Measurements from ENCODE around the gene PTMA.

The PTMA gene

DNA sequence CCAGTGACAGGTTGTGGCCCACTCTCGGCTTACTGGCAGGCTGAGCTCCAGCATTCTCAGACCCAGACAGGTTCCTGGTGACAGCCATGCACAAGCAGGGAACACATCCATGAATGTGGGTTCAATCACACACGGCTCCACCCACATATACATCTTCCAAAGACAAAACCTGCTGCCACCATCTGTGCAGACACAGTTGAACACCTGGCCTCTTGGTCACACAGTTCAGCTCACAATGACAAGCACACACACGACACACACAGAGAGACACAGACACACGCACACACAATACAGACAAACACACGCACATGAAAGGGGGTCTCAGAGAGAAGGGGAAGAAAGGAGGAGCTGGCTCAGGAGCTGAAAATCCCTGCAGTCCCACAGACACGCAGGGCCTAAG is 32.1 kb upstream of the PTMA start:
- no peak for DNase-seq

DNA sequence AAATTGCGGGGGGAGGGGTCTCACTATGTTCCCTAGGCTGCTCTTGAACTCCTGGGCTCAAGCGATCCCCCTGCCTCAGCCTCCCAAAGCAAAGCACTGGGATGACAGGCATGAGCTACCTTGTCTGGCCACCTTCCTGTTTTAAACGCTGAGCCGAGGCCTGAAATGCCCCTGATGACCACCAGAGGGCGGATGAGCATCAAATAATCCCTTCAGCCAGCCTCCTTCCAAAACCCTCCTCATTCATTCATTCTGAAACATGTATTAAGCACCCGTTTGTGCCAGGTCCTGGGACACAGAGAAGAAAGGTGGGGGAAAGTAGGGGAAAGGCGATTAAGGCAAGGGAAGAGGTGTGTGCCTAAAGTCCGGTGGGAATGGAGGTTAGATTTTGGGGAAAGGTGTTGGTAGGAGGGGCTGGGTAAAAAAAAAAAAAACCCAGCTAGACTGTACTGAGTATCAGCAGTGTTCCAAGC is 30.7 kb upstream of the PTMA start:
- peak; percentile 57 to 85 (median 72) for DNase-seq

DNA sequence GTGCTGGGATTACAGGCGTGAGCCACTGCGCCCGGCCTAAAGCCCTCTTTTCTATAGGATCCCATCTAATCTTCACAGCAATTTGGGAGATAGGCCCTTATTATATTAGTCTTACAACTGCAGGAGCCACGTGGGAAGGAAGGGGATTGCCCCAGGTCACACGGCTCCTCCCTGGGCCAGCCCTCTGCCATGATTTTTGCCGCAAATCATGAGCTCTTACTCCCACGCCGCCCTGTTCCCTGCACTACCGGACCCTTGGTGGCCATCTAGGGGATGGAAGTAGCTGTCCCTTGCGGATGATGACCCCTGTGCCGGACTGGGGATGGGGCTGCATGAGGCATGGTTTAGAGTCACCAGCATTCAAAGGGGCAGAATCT is 28.4 kb upstream of the PTMA start:
- DNase-seq: no peak

DNA sequence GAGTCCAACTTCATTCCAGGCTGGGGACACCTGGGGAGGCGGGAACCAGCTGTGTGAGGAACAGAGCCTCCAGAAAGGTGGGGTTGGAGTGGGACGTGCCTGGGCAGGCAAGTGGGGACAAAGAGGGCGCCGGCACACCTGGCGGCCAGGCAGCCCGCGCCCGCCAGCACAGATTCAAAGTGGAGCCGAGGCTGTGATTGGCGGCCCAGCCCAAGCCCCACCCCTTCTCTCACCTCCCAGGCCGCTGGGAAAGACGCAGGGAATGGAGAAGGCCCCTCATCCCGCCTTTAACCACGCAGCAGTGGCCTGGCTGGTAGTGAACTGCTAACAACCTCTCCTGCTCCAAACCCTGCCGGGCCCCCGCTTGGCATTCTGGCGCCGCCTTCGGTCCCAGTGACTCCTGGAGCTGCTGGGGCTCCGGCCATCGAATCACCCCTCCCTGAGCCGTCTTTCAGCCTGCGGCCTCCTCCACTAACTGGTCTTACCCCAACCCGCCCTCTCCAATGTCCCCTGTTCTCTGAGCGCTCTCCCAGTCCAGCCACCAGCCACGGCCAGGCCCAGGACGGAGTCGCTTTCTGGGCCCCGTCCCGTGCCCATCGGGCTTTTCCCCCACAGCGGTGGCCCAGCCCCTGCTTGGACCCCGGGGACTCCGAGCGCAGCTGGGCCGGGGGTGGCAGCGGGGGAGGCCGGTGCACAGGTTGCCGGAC is 27.9 kb upstream of the PTMA start:
- no peak for DNase-seq

DNA sequence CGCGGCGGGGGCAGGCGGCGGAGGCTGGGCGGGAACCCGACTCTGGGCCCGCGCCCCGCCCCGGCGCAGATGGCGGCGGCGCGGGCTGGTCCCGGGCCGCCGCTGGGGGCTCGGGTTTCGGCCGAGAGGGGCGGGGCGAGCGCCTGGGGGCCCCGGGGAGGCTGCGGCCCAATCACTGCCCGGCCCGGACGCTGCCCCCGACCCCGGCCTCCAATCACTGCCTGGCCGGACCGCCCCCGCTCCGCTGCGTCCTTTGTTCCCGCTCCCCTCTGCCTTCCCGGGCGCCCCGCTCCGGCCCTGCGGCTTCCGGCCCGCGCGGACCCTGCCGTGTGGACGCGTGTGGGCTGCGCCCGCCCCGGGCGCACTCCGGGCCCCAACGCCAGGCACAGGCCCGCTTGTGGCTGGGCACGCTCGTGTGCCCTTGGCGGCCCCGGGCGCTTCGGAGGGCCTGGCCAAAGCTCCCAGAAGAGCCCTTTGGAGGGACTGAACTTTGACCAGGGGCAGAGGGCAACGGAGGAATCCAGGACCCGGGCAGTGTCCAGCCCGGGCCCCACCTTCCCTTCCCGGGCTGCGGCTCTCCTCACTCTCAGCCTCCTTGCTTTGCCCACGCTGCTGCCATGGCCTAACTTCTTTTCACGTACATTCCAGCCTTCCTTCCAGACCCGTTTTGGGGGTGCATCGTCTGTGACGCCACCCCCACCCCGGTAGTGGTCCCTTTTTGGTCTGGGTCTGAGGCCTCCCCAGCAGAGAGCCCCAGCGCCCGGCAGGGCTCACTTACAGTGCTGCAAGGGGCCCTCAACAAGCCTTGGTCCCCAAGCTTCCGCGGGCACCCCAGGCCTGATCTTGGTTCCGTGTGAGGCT is 27.1 kb upstream of the PTMA start:
- DNase-seq: no peak

DNA sequence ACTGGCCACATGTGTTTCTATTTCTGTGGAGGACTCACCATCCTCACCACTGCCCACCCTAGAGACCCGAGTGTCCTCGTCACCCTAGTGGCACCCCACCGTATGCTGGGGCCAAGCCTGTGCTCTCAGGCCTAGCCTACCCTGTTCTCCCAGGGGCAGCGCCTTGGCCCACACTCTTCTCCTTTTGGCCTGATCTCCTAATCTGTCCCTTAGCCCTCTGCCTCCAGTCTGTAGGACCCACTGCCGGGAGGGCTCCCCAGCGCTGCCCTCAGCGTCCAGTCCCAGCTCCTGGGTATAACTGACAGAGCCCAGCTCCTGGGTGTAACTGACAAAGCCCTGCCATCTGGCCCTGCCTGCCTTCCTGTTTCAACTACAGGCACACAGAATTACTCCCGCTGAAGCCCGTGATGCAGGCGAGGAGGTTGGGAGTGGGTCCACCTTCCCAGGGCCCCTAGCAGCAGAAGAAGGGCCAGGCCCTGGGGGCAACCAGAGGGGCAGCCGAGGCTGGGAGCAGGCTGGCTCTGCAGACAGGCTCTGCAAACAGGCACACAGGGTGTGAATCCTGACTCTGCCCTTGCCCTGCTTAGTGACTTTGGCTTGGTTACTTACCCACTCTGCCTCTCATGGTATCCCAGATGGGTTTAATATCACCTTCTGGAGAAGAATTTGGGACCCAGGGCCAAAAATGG is 25.6 kb upstream of the PTMA start:
- no peak for DNase-seq

DNA sequence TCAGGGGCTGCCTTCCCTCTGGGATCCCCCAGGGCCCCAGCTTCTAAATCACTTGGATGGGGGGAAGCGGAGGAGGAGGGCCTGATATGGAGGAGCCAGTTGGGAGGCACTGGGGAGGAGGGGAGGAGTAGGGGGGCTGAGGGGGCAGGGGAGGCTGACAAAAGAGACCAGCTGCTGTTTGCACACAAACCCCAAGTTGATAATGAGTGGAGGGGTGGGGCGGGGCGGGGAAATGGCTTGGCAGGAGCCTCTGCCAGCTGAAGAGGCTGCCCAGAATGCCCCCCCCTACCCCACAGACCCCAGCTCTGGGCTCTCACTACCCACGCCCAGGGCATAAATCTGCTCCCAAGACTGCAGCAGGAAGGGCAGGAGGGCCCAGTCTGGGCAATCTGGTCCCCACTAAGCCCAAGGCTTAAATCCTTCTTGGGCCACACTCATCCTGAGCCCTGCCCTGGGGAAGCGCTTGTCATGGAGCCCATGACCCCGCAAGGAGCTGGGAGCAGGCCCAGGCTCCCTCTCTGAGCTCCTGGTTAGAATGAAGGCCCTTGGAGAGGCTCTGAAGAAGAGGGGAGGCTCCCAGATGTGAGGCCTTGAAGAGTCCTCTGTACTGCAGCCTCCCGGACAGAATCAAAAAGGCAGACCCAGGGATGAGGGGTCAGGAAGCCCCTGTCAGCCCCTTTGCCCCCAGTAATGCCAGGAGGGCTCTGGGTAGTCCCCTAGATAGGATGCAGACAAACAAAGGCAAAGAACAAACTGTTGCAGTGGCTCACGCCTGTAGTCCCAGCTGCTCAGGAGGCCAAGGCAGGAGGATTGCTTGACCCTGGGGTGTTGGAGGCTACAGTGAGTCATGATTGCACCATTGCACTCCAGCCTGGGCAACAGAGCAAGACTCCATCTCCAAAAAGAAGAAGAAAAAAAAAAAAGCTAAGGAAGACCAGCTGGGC is 24.8 kb upstream of the PTMA start:
- no peak for DNase-seq

DNA sequence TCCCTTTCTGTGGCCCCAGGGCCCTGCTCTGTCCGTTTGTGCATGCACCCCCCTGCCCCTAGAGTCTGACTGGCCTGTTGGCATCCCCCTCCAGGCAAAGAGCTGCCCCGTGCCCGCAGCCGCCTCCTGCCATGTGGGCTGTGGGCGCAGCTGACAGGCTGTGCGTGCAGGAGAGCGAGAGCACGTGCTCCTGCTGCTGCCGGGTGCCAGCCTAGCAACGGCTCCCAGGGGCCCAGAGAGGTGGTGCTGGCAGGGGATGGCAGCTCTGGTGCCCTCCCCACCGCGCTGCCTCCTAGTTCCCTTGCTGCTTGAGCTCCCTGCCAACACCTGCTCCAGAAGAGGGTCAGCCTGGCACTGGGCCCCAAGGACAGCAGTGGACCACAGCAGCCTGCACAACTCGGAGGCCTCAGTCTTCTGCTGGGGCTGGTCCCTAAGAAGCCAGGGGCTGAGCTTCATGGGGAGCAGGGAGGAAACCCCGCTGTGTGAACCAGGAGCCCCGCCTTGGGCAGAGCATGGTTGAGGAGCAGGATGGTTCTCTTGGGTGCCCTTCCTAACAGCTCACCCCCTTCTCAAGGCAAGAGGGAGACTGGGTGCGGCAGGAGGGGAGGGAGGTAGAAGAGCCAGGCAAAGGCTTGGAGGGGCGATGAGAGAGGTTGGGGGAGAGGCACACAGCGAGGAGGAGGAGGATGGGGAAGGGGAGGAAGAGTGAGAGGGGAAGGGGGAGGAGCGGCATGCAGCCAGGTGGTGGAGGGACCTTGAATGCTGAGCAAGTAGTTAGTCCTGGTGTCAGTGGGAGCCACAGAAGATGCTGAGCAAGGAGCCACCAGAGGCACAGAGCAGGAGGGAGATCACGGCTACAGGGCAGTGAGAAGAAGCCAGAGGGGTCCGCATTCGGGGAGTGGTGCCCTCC is 23.8 kb upstream of the PTMA start:
- DNase-seq: no peak

DNA sequence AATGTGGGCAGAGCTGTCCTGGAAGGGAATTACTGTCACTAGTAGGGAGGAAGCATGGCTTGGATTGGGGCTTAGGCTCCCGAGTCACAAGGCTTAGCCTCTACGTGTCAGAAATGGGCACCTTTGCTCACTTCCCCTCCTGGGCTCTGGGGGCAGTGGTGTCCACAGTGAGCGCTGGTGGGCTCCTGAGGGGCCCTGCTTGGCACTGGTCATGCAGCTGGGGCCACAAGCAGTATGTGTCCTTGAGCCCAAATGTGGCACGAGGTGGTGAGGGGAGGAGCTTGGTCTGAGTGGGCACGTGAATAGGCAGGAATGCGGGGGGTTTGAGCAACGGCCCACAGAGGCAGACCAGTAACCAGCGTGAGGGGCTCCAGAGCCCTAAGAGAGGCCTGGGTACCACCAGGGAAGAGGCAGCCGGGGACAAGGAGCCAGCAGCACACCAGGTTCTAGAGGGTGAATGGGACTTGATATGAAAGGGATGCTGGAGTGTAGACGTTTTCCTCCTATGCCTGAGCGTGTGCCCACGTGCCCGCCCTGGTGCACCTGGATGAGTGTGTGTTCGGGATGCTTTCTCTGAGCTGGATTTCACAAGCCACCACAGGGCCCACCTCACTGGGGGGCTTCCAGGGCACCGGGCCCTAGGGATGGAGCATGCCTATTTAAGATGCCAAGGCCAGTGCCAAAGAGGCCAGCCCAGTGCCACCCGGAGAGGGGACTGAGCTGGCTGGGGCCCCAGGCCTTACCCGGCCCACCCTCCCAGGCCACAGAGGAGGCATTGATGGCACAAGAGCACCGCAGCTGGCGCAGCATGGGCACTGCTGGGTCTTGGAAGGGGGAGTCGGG is 22.8 kb upstream of the PTMA start:
- DNase-seq: no peak

DNA sequence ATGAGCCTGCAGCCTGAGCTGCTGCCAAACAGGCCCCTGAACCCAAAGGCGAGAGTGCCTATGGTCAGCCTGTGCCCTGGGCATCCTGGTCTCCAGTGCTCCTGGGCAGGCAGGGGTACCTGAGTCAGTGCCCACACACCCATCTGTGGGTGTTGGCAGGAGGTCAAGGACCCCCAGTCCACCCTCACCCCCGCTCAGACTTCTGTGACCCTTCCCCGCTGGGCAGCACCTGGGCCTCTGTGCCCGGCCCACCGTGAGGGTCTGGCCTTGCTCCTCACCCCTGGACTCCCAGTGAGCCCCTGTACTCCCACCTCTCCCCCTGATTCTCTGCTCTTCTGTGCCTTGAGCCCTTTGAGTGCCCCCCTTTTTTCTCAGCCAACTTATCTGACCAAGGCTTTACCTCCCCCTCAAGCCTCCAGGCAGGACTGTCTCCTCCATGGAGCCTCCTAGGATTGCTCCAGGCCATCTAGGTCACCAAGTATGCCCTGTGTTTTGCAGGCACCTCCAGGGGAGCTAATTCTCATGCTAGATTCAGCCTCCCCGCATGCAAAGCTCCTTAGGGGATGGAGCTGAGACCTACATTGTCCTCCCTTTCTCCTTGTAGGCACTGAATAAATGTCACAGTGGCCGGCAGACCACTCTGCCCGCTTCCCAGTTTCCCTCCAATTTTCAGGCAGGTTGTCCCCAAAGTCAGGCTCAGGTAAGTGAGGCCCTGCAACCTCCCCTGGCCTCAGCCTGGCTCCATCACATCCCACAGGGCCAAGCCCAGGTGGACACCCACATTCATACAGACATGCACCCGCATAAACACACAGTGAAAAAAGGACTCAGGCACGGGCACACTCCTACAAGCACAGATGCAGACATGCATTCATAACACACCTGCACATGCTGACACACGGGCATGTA is 21.9 kb upstream of the PTMA start:
- no peak for DNase-seq

DNA sequence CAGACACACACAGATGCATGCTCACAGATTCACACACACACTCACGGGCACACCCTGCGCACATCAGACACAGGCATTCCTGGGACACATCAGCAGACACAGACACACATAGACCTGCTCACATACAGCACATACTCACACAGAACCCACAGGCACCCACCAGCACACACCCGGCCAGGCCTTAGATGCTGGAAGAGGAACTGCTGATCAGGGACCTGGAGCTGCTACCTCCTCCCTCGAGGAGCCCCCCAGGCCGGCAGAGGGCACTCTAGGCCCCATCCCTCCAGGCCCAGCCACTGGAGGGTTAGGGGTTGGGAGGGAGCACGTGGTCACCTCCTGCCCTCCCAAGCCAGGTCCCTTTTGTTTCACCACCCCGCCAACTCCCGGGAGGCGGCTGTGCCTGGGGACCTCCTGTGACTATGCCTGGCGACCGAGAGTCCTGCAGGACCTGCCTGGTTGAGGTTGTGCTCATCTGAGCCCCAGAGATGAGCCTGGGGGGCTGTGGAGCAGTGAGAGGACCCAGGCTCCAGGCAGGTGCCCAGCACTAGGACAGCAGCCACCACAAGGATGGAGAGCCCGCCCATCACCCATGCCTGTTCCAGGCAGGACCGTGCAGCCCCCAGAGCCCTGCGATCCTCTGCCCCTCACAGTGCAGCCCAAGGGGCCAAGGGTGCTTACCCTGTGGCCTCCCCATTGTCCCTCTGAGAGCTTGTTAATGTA is 21.0 kb upstream of the PTMA start:
- peak in 3 of 5 donors; percentile 49 to 52 (median 50) for DNase-seq

DNA sequence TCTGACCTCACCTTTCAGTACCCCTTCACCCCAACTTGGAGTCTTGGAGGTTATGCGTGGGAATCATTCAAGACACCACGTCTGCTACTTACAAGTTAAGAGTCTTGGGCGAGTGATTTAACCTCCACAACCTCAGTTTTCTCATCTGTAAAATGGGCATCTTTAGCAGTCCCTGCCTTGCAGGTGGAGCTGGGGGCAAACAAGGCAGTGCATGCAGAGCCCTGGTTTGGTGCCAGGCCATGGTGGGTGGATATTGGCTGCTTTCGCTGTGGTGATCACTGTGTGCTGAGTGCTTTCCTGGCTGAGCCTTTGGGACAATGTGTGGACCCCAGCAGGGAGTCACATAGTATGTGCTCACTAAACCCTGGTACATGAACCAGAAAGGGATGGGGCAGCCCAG is 20.4 kb upstream of the PTMA start:
- no peak for DNase-seq

DNA sequence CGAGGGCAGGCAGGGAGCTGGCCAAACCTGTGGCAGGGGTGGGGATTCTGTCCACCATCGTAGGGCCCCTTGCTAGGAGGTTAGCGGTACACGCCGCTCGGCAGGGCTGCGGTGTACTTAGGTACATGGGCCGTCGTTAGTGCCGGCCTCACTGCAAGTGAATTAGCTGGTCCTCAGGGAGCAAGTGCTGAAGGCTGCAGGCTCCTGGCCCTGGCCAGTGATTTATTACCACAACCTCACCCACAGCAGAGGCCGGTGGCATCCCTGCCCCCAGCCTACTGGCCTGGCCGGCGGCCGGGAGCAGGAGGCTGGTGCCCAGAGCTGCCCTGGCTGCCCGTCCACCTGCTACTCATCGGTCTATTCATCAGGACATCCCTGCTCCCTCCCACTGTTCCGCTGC is 19.6 kb upstream of the PTMA start:
- no peak for DNase-seq

DNA sequence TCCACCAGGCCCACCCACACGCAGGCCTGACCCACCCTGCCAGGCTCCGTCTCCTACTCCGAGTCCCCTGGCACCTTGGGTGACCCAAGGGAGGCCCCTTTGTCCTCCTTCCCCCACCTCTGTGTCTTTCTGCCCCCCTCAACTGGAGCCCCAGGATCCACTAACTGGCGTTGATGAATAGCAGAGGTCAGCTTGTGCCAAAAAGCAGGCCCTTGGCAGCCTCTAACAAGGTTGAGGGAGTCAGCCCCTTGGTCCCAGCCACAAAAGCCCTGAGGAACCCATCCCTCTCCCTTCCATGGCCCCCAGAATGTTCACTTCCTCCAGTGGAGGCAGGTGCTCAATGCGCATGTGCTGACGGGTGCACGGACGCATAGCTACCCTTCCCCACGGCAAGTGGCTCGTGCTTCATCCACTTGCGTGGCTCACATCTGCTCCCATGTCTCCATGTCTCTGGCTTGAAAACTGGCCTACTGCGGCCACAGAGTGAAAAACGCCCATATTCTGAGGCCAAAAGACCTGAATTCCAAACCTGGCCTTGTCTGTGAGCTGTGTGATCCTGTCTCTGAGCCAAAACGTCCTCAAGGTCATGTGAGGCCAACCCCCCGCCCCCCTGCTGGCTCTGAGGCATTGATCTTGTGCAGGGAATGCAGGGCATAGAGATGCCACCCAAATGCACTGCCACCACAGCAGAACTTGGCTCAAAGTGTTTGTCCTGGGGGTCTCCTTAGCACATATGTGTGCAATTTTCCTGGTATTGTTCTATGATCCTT is 19.0 kb upstream of the PTMA start:
- no peak for DNase-seq

DNA sequence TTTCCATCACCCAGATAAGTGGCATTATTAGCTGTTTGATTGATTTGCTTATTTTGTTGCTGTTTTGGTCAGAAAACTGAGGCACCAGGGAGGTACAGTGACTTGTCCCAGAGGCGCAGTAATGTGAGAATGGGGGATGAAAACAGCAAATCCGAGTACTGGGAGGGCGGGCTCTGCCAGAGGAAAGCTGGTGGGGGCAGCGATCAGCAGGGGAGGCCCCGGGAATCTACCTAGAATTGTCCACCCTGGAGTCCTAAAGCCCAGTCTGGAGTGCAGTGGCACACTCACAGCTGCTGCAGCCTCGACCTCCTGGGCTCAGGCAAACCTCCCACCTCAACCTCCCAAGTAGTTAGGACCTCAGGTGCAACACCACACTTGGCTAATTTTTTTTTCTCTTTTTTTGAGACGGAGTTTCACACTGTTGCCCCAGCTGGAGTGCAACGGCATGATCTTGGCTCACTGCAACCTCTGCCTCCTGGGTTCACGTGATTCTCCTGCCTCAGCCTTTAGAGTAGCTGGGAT is 17.0 kb upstream of the PTMA start:
- no peak for DNase-seq

DNA sequence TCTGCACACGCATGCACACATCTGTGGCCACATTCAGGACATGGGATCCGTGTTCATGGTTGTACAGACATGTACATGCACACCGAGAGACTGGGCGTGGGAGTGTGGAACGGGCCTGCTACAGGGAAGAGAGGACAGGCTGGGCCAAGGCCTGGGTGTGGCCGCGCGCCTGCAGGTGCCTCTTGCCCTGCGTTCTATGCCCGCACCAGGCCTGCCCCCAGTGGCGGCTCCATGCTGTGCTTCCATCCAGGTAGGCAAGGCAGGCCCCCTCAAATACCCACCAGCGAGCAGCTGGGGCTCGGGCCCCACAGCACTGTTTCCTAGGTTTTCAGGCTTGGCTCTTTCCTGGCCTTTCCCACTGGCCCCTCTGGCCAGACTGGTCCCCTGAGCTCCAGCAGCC is 15.5 kb upstream of the PTMA start:
- no peak for DNase-seq

DNA sequence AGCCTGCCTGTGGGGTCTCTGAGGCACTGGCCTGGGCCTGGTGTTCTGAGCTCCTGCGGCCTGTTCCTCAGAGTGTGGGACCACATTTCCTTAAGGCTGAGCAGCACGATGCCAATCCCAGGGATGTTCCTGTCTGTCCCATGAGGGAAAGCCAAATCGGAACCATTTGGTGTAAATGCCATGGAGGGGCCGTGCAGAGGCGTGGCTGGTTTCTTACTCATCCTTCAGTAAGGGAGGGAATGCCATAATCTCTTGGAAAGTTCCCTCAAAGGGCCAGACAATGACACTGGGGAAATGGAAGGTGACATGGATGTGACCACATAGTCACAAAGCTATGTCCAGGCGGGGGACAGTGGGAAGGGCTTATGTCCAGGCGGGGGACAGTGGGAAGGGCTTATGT is 14.4 kb upstream of the PTMA start:
- DNase-seq: no peak

DNA sequence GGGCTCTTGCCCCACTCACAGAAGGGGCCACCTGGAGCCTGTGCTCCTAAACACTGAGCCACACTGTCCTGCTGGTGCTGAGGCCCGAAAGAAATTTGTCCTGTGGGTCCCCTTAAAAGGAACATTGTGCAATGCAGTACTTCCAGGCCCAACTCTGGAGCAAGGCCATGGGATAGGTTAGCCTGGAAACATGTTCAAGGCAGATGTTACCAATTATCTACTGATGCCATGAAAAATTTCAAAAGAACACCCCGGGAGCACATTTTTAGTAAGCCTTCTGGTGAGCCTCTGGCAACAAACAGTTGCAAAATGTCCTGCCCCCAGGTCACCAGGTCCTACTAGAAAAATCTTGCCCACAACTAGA is 12.3 kb upstream of the PTMA start:
- no peak for DNase-seq

Data from T-helper 1 cell (primary cell).